ENCODE results near the gene LCN1.

DNA sequence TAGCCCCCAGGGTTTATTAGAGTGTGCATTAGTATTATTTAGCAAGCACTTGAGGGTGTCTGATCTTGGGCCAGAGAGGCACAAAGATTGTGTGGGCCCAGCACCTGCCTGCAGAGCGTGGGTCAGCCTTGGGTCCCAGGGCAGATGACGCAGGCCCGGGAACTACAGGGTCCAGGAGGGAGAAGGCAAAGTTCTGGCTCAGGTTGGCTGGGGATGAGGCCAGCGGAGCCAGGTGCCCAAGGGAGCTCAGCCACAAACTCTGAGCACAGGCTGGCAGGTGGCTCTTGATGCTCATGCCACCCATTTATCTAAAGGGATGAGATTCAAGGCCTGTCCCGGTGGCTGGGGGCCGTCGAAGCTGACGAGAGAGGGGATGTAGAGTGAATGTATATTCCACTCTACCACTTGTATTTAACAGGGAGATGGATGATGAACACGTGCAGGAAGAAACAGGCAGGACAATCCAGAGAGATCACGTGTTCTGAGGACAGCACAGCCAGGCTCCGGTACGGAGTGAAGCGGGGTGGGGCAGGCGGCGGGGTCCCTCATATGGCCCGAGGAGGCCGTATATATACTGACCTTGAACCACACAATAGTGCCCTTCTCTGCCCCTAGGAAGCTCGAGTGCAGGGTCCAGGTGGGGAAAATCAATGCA is 23.9 kb downstream of the LCN1 start:
- TF ChIP-seq POLR2A (IDR thresholded peaks at IDR 0.05) (no peak), CTCF (IDR thresholded peaks at IDR 0.05) (no peak)
